Liver (tissue), 9 donors: ENCODE results near the gene ATAT1. TPM values are rescaled to one million over a fixed set of nuclear protein-coding genes. Genes with fewer than 3 reads are reported as not detected.

Experiments
- DNase-seq: peaks from one replicate; pipeline ENCODE4 v3.0.0-alpha.2; 2017; ENCODE audit warnings: low spot score
- H3K27ac ChIP-seq, 2 donors: one replicate each; pipeline ENCODE4 v1.7.0; 2013; ENCODE audit warnings: inconsistent platforms in 2 of 2, low read length in 2 of 2, control low read depth in 1 of 2, low read depth in 1 of 2, mild to moderate bottlenecking in 1 of 2
- H3K27me3 ChIP-seq, 4 donors: one replicate each; pipeline versions ENCODE4 v1.6.1 to v1.7.0; 2013; ENCODE audit warnings: low read length in 3 of 4, inconsistent platforms in 1 of 4, mild to moderate bottlenecking in 1 of 4, moderate library complexity in 1 of 4; ENCODE audit not compliant: control insufficient read depth in 4 of 4, insufficient read depth in 4 of 4
- H3K36me3 ChIP-seq, 4 donors: one replicate each; pipeline versions ENCODE4 v1.6.1 to v1.7.0; 2013; ENCODE audit warnings: low read length in 3 of 4, mild to moderate bottlenecking in 3 of 4, low read depth in 1 of 4, moderate library complexity in 1 of 4; ENCODE audit not compliant: control insufficient read depth in 4 of 4, insufficient read depth in 3 of 4
- H3K4me1 ChIP-seq, 4 donors: one replicate each; pipeline versions ENCODE4 v1.6.1 to v1.7.0; 2013; ENCODE audit warnings: low read length in 3 of 4, mild to moderate bottlenecking in 3 of 4, moderate library complexity in 1 of 4; ENCODE audit not compliant: control insufficient read depth in 4 of 4, insufficient read depth in 4 of 4
- H3K4me3 ChIP-seq, 3 donors: one replicate each; pipeline versions ENCODE4 v1.6.1 to v1.7.0; 2013; ENCODE audit warnings: low read length in 3 of 3, control low read depth in 1 of 3, low read depth in 1 of 3, mild to moderate bottlenecking in 1 of 3
- H3K9ac ChIP-seq, 2 donors: one replicate each; pipeline ENCODE4 v1.7.0; 2013; ENCODE audit warnings: low read length in 2 of 2, mild to moderate bottlenecking in 2 of 2, moderate library complexity in 2 of 2, control low read depth in 1 of 2, low read depth in 1 of 2
- H3K9me3 ChIP-seq, 4 donors: one replicate each; pipeline versions ENCODE4 v1.6.1 to v1.7.0; 2013; ENCODE audit warnings: low read length in 3 of 4; ENCODE audit not compliant: control insufficient read depth in 4 of 4
- EGR1 ChIP-seq, 2 donors: IDR thresholded peaks; 2 replicates each; pipeline ENCODE4 v1.6.1; 2016 to 2018; ENCODE audit warnings: antibody characterized with exemption in 2 of 2, low read depth in 2 of 2
- FOXA1 ChIP-seq: IDR thresholded peaks from 2 replicates; pipeline ENCODE4 v1.6.1; 2016; ENCODE audit warnings: antibody characterized with exemption
- FOXA2 ChIP-seq: IDR thresholded peaks from 2 replicates; pipeline ENCODE4 v1.6.1; 2016; ENCODE audit warnings: antibody characterized with exemption
- GABPA ChIP-seq, 2 donors: IDR thresholded peaks in 1 of 2; conservative IDR thresholded peaks in 1 of 2; 2 replicates each; pipeline ENCODE4 v1.6.1; 2016; ENCODE audit warnings: antibody characterized with exemption in 2 of 2, mild to moderate bottlenecking in 1 of 2, moderate library complexity in 1 of 2
- HNF4A ChIP-seq, 2 donors: conservative IDR thresholded peaks; 2 replicates each; pipeline ENCODE4 v1.6.1; 2016; ENCODE audit warnings: antibody characterized with exemption in 2 of 2, mild to moderate bottlenecking in 2 of 2
- HNF4G ChIP-seq: IDR thresholded peaks from 2 replicates; pipeline ENCODE4 v1.6.1; 2016; ENCODE audit warnings: antibody characterized with exemption
- JUND ChIP-seq, 2 donors: IDR thresholded peaks; 2 replicates each; pipeline ENCODE4 v1.6.1; 2016; ENCODE audit warnings: antibody characterized with exemption in 2 of 2
- NR2F2 ChIP-seq: IDR thresholded peaks from 2 replicates; pipeline ENCODE4 v1.6.1; 2016; ENCODE audit warnings: antibody characterized with exemption
- RAD21 ChIP-seq, 2 donors: IDR thresholded peaks; 2 replicates each; pipeline ENCODE4 v1.6.1; 2016; ENCODE audit warnings: antibody characterized with exemption in 2 of 2, mild to moderate bottlenecking in 2 of 2
- RXRA ChIP-seq, 2 donors: IDR thresholded peaks; 2 replicates each; pipeline ENCODE4 v1.6.1; 2017 to 2018; ENCODE audit warnings: antibody characterized with exemption in 2 of 2, mild to moderate bottlenecking in 1 of 2
- SP1 ChIP-seq: IDR thresholded peaks from 2 replicates; pipeline ENCODE4 v1.6.1; 2018; ENCODE audit warnings: antibody characterized with exemption, mild to moderate bottlenecking
- TAF1 ChIP-seq: conservative IDR thresholded peaks from 2 replicates; pipeline ENCODE4 v1.6.1; 2016; ENCODE audit warnings: antibody characterized with exemption, mild to moderate bottlenecking
- YY1 ChIP-seq: IDR thresholded peaks from 2 replicates; pipeline ENCODE4 v1.6.1; 2016; ENCODE audit warnings: antibody characterized with exemption, mild to moderate bottlenecking
- WGBS: extraction: QIAGEN DNeasy Blood & Tissue Kit; methylation state at CpG from one replicate; pipeline ENCODE4 v1.1.7; 2013; 5-methylcytosine and 5-hydroxymethylcytosine counted together
- polyA plus RNA-seq, 2 donors: library from polyadenylated mRNA; stranded (reverse) in 1 of 2; unstranded in 1 of 2; fragments of 200-250 nt in 1 of 2; fragments of >200 nt in 1 of 2; fragmentation: Nextera tagmentation in 1 of 2; extraction: Ambion mirVana in 1 of 2; gene quantifications; one replicate each; pipeline versions ENCODE4 v1.2.1 to v1.2.3, GENCODE V29; 2013 to 2015
- total RNA-seq, 2 donors: library from RNA; depleted of rRNA; stranded (reverse); fragments of >200 nt; gene quantifications; one replicate each; pipeline ENCODE4 v1.2.3, GENCODE V29; 2014
- TF ChIP-seq, protein P1 (sequence below): IDR thresholded peaks from 2 replicates; pipeline ENCODE4 v1.6.1; 2016; ENCODE audit warnings: antibody characterized with exemption
- TF ChIP-seq, protein P2 (sequence below): IDR thresholded peaks from 2 replicates; pipeline ENCODE4 v1.6.1; 2016; ENCODE audit warnings: antibody characterized with exemption
- TF ChIP-seq, protein P3 (sequence below): IDR thresholded peaks from 2 replicates; pipeline ENCODE4 v1.6.1; 2016; ENCODE audit warnings: antibody characterized with exemption, mild to moderate bottlenecking
- TF ChIP-seq, protein P4 (sequence below): fragments of 150-350 bp; IDR thresholded peaks from 2 replicates; pipeline ENCODE4 v1.5.1; 2017; ENCODE audit warnings: improper control_type of control experiment, low read depth, low read length; ENCODE audit not compliant: missing input control
- TF ChIP-seq, protein P5 (sequence below): IDR thresholded peaks from 2 replicates; pipeline ENCODE4 v1.6.1; 2016; ENCODE audit warnings: antibody characterized with exemption
- donor health status: healthy.
- donor health status: healthy.
- donor health status: healthy.
- donor health status: healthy.
- donor health status: healthy.

Gene ATAT1
- total and polyA plus RNA-seq, 4 donors: 2.1 to 5.4 (median 3.0) TPM

DNA sequence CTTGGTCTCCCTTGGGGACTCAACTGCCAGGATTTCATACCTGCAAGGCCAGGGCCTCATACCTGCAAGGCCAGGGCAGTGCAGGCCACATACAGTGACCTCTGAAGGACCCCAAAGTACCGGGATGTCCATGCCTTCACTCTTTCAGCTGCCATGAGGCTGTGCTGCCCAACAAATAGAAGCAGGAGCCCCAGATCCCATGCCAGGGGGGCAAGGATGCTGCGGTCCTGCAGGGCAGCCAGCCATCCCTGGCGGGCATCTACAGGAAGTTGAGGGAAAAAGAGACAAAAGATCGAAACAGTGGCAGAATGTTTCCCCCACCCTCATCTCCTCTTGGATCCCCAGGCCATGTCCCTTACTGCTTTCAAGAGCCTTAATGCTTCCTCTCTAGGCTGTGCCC is 63.3 kb downstream of the ATAT1 start:
- TF ChIP-seq, protein P1, sequence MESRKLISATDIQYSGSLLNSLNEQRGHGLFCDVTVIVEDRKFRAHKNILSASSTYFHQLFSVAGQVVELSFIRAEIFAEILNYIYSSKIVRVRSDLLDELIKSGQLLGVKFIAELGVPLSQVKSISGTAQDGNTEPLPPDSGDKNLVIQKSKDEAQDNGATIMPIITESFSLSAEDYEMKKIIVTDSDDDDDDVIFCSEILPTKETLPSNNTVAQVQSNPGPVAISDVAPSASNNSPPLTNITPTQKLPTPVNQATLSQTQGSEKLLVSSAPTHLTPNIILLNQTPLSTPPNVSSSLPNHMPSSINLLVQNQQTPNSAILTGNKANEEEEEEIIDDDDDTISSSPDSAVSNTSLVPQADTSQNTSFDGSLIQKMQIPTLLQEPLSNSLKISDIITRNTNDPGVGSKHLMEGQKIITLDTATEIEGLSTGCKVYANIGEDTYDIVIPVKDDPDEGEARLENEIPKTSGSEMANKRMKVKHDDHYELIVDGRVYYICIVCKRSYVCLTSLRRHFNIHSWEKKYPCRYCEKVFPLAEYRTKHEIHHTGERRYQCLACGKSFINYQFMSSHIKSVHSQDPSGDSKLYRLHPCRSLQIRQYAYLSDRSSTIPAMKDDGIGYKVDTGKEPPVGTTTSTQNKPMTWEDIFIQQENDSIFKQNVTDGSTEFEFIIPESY: no peak
- TF ChIP-seq FOXA1 (no peak), GABPA (IDR thresholded peaks at IDR 0.05 in 1 of 2, conservative IDR thresholded peaks at IDR 0.05 in 1 of 2) (no peak), HNF4A (conservative IDR thresholded peaks at IDR 0.05) (no peak), EGR1 (IDR thresholded peaks at IDR 0.05; ENCODE audit: low read depth in 2 of 2) (no peak), TAF1 (no peak), HNF4G (no peak), FOXA2 (no peak), SP1 (no peak), YY1 (no peak), RXRA (IDR thresholded peaks at IDR 0.05) (no peak), JUND (IDR thresholded peaks at IDR 0.05) (no peak), RAD21 (IDR thresholded peaks at IDR 0.05) (no peak), NR2F2 (no peak)
- TF ChIP-seq, protein P2, sequence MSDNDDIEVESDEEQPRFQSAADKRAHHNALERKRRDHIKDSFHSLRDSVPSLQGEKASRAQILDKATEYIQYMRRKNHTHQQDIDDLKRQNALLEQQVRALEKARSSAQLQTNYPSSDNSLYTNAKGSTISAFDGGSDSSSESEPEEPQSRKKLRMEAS: no peak
- TF ChIP-seq, protein P3, sequence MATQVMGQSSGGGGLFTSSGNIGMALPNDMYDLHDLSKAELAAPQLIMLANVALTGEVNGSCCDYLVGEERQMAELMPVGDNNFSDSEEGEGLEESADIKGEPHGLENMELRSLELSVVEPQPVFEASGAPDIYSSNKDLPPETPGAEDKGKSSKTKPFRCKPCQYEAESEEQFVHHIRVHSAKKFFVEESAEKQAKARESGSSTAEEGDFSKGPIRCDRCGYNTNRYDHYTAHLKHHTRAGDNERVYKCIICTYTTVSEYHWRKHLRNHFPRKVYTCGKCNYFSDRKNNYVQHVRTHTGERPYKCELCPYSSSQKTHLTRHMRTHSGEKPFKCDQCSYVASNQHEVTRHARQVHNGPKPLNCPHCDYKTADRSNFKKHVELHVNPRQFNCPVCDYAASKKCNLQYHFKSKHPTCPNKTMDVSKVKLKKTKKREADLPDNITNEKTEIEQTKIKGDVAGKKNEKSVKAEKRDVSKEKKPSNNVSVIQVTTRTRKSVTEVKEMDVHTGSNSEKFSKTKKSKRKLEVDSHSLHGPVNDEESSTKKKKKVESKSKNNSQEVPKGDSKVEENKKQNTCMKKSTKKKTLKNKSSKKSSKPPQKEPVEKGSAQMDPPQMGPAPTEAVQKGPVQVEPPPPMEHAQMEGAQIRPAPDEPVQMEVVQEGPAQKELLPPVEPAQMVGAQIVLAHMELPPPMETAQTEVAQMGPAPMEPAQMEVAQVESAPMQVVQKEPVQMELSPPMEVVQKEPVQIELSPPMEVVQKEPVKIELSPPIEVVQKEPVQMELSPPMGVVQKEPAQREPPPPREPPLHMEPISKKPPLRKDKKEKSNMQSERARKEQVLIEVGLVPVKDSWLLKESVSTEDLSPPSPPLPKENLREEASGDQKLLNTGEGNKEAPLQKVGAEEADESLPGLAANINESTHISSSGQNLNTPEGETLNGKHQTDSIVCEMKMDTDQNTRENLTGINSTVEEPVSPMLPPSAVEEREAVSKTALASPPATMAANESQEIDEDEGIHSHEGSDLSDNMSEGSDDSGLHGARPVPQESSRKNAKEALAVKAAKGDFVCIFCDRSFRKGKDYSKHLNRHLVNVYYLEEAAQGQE: no peak
- TF ChIP-seq, protein P4, sequence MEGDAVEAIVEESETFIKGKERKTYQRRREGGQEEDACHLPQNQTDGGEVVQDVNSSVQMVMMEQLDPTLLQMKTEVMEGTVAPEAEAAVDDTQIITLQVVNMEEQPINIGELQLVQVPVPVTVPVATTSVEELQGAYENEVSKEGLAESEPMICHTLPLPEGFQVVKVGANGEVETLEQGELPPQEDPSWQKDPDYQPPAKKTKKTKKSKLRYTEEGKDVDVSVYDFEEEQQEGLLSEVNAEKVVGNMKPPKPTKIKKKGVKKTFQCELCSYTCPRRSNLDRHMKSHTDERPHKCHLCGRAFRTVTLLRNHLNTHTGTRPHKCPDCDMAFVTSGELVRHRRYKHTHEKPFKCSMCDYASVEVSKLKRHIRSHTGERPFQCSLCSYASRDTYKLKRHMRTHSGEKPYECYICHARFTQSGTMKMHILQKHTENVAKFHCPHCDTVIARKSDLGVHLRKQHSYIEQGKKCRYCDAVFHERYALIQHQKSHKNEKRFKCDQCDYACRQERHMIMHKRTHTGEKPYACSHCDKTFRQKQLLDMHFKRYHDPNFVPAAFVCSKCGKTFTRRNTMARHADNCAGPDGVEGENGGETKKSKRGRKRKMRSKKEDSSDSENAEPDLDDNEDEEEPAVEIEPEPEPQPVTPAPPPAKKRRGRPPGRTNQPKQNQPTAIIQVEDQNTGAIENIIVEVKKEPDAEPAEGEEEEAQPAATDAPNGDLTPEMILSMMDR: no peak
- TF ChIP-seq, protein P5, sequence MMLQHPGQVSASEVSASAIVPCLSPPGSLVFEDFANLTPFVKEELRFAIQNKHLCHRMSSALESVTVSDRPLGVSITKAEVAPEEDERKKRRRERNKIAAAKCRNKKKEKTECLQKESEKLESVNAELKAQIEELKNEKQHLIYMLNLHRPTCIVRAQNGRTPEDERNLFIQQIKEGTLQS: no peak
- 65% methylated on average over 4 of the region's 4 CpGs for WGBS
- no peak overlapping the region for H3K9ac ChIP-seq
- H3K36me3 ChIP-seq: no peaks in the 10 kb centered on the region
- no peaks in the 10 kb centered on the region for H3K27me3 ChIP-seq
- no peak overlapping the region for H3K4me3 ChIP-seq
- H3K4me1 ChIP-seq: peaks cover 17 to 54% (median 42%) of the 10 kb centered on the region in 4 donors
- H3K9me3 ChIP-seq: no peaks in the 10 kb centered on the region
- DNase-seq: no peak
- H3K27ac ChIP-seq: peak overlapping the region; percentile 69 to 79
